ENCODE results near the gene PTPN1.
"Not testable (repeated sequence)": the region's sequence is repeated elsewhere in the genome, so short reads cannot be mapped to it uniquely, and the experiment has no call there.

Gene PTPN1

DNA sequence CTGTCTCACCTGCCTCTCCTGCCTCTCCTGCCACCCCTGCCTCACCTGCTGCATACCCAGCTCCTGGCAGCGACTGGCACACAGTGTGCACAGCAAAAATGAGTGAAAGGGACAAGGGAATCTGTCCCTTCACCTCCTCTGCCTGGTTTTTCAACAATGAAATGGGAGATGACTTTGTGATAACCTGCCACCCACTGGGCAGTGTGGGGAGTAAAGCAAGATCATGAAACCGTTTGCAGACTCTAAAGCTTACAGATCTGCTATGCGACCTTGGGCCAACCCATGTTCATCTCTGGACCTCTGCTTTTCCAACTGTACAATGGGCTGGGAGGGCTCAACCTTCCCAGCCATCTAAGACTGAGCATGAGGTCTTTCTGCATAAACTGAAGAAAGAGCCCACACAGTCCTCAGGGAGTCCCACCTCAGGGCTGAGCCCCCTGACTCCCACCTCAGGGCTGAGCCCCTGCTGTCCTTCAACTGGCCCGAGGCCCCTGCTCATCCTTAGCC, 100.1 kb downstream of the PTPN1 start:
- DNase-seq (ENCODE audit: low spot score): no peak

DNA sequence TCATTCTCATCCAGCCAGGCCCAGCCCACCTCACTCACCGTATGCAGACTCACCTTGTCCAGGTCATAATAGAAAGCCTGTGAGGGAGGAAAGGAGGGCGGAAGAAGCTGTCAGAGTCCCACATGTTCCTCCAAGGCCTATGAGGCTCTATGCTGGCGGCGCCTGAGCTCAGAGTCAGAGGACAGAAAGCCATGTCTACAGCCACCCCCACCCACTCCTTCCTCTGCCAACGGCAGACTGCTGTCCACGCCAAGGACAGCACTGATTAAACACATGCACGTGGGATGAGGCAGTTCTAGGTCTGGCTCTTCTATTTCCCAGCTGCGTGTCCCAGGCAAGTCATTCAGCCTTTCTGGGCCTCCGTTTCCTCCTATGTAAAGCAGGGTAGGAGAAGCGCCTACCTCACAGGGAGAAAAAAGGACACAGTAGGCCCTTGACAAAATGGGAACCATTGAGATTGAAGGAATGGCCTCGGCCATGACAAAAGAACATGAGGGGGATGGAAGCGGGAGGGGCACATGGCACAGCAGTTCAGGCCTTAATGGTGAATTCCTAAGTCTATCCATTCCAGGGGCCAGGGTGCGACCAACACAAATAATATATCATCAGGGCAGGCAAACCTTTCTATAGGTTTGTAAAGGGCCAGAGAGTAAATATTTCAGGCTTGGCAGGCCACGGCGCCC, 101.1 kb downstream of the PTPN1 start:
- no peak for DNase-seq (ENCODE audit: low spot score)

DNA sequence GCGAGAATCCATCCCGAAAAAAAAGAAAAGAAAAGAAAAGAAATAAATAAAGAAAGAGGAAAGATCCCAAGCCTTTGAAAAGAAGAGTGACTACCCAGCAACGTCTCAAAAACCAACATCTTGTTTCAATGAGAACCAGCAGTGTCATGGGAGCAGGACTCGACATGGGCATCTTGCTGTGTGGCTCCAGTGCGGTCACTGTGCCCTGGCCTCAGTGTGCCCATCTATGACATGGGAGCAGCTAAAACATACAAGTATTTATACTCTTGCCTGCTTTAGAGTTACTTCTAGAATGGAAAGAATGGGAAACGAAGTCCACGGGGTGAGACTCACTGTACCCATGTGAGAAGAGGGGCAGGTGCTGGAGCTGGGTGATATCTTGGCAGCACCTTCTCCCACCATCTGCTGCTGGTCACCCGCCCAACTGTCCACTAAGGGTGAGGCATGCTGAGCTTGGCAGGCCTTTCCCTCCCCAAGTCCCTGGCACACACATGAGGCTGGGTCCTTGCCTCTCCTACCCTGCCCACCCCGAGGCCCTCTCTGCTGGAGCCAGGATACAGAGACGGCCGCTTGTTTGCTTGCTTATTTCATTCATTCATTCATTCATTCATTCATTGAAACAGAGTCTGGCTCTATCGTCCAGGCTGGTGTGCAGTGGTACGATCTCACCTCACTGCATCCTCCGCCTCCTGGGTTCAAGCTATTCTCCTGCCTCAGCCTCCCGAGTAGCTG, 103.4 kb downstream of the PTPN1 start:
- no peak for DNase-seq (ENCODE audit: low spot score)

DNA sequence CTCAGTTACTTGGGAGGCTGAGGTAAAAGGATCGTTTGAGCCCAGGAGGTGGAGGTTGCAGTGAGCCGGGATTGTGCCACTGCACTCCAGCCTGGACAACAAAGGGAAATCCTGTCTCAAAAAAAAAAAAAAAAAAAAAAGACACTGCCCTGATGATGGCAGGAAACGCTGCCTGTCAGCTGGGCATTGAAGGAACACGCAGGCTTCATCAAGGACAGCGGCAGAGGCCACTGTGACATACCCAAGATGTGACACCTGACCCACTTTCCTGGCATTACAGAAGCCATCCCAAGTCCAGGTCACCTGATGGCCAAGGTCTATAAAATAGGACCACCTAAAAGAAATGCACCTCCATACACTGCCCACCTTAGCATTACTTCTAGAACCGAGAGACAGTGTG, 105.2 kb downstream of the PTPN1 start:
- DNase-seq (ENCODE audit: low spot score): no peak

DNA sequence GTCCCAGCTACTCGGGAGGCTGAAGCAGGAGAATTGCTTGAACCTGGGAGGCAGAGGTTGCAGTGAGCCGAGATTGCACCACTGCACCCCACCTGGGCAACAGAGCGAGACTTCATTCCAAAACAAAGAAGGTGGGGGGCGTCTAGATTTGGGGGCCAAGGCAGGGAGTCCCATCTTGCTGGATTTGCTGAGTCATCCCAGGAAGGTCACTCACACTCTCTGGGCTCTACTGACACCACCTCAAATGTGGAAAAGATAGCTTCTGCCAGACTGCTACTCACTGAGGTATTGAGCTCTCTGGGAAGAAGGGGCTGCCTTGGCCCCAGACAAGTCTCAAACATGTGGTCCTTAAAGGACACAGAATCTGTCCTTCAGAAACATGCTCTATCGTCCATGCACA, 106.8 kb downstream of the PTPN1 start:
- no peak for DNase-seq (ENCODE audit: low spot score)

DNA sequence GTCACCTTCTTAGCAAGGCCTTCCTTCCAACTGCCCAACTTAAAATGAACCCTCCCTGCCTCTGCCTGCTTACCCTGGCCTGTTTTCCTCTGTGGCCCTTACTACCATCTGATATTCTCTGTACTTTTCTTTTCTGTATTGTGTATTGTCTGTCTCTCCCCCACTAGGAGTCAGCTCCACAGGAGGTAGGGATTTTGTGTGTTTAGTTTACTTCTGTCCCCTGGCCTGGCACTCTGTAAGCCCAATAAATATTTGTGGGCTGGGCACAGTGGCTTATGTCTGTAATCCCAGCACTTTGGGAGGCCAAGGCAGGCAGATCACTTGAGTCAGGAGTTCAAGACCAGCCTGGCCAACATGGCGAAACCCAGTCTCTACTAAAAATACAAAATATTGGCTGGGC, 108.4 kb downstream of the PTPN1 start:
- DNase-seq (ENCODE audit: low spot score): no peak

DNA sequence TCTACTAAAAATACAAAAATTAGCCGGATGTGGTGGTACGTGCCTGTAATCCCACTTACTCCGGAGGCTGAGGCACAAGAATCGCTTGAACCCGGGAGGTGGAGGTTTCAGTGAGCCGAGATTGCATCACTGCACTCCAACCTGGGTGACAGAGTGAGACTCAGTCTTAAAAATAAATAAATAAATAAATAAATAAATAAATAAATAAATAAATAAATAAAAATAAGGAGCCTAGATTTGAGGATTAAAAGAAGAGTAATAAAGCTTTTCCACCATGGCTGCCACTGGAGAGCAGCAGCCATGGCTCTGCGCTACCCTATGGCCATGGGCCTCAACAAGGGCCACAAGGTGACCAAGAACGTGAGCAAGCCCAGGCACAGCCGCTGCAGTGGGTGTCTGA, 110.3 kb downstream of the PTPN1 start:
- DNase-seq (ENCODE audit: low spot score): not testable (repeated sequence)

DNA sequence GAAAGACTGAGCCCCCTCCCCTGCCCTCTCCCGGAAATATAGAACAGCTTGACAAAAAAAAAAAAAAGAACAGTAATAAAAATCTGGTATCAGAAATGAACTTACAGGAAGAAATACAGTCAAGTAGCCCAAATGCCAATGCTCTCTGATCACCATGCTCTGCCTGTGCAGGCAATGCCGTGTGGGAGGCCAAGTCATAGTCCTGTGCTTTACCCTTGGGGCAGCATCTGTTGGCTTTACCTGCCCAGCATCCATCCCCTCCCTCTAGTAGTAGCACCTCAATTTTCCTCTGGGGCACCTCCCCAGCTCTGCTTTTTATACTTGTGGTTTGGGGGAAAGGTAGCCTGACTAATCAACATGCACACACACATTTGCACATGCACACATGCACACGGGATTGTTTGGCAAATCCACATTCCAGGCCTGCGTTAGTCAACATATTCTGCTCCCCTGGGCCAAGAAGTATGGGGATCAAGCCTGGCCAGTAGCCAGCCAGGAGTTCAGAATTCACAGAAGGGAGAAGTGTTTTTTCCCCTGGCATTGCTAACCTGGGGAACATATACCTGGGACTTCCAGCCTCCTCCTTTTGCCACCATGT, 111.0 kb downstream of the PTPN1 start:
- no peak for DNase-seq (ENCODE audit: low spot score)

DNA sequence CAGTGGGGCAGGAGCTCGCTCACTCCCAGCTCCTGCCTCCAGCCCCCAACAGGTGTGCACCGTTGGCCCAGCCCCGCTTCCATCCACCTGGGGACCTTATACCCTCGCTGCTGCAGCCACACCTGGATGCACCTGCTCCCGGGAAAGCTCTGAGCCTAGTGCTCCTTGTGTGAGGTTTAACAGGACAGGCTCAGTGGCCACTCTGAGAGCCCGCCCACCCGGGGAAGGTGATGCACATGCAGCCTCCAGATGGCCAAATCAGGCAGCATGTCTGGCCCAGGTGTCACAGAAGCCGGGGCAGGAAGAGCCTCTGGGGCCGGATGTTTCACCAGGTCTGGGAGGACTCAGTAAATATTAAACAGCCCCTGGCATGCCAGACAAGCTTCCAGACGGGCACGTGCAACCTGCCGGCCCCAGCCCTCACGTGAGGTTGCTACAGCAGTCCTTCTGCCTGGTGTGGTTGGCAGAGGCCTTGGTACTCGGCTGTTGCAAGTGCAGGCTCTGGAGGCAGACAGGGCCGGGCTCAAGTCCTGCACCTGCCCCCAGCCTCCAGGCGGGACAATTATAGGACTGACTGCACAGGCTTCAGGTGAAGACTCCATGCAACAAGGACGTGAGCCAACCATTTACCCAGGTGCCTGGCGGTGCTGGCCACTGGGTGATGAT, 114.3 kb downstream of the PTPN1 start:
- DNase-seq (ENCODE audit: low spot score): peak; percentile 92

DNA sequence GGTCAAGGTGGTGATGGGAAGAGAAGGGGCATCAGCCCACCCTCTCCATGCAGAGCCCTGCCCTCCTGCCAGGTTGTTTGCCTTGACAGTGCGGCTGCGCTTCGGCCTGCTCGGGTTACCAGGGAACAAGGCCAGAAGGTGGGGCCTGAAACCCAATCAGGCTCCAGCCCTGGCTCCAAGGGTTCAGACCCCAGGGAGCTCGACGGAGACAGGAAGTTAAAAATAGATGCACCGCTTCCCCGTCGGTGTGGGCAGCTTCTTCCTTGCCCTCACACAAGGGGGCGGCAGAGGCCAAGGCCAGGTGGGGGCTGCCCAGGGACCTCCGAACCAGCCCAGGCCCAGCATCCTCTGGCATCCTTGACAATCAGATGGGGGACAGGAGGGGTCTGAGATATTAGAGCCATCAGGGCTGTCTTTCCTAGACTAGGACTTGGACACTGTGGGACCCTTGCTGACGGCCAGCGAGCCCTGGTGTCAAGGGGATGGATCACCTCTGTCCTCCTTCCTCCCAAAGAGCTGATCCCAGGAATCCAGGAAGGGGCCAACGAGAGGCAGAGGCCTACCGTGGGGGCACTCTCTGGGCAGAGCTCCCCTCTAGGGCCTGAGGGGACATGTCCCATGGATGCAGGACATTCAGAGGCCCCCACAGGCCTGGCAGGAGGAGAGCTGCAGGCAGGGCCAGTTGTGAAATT, 115.9 kb downstream of the PTPN1 start:
- peak; percentile 44 for DNase-seq (ENCODE audit: low spot score)

DNA sequence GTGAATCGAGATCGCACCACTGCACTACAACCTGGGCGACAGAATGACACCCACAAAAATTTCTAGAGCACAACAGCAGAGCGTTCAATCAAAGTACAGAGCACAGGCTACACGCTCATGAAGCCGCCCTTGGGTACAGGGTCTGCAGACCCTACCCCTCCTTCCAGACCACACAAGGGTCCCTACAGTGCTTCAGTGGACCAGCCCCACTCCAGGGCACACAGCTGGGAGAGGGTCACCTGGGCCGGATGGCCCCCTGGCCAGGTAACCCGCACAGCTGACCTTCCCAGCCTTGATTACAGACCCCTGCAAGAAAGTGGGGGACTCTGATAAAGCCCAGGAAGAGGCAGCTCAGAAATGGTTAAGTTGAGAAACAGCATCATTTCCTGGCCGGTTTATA, 117.6 kb downstream of the PTPN1 start:
- DNase-seq (ENCODE audit: low spot score): no peak

DNA sequence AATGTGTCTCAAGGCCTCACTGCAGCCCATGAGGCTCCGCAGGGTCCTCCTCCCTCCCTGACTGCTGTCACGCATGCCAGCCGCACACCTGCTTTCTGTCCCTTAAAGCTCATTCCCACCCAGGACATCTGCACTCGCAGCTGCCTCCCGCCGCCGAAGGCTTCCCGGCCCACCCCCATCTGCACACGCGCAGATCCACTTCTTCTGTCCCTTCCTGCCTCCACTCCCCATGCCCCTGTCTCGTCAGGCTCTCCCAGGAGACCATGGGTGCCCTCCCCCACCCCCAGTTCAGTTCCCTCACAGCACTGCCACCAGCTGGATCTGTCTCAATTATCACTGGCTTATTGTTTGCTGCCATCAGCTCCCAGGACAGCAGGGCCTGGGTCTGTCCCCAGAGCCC, 118.1 kb downstream of the PTPN1 start:
- DNase-seq (ENCODE audit: low spot score): no peak

DNA sequence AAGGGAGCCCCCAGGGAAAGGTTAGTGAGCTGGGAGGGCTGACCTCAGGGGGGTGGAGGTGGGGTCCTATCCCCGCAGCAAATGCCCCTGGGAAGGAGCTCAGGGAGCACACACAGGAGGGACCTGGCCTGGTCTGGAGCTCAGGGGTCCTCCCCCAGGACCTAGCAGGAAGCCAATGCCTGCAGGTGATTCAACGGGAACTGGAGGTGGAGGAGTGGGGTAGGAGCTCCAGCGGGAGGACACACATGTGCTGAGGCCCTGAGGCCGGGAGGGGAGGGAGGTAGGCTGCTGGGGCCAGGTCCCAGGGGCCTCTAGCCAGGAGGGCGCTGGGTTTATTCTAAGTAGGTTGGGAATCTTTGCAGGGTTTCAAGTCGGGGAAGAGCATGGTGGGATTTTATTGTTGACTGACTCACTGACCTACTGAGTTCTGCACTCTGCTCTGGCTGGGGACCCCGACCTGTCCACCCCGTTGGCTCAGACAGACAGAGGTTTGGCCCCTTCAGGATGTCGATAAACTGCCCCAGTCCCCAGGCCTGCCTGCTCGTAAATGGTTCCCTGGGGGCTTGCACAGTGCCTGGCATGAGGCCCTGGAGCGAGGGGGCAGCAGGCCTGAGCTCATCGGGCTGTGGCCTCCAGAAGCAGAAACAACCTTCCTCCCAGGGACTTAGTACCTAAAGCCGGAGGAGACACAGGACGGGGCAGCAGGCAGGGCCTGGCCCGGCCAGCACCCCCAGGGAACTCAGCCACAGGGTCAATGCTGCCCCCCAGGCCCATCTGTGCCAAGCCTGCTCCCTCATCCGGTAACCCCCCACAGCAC, 118.9 kb downstream of the PTPN1 start:
- no peak for DNase-seq (ENCODE audit: low spot score)

DNA sequence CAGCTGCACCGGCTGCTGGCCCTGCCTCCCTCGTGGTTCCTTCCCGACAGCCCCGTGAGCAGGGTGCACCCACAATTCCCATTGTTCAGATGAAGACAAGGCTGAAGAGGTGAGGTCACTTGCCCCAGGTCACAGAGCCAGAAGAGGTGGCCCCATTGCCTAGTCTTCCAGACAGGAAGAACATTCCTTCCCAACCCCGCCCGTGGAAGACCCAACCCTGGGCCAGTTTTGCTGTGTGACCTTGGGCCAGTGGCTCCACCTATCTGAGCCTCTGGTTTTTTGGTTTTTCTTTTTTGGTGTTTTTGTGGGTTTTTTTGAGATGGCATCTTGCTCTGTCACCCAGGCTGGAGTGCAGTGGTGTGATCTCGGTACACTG, 119.5 kb downstream of the PTPN1 start:
- DNase-seq (ENCODE audit: low spot score): no peak

DNA sequence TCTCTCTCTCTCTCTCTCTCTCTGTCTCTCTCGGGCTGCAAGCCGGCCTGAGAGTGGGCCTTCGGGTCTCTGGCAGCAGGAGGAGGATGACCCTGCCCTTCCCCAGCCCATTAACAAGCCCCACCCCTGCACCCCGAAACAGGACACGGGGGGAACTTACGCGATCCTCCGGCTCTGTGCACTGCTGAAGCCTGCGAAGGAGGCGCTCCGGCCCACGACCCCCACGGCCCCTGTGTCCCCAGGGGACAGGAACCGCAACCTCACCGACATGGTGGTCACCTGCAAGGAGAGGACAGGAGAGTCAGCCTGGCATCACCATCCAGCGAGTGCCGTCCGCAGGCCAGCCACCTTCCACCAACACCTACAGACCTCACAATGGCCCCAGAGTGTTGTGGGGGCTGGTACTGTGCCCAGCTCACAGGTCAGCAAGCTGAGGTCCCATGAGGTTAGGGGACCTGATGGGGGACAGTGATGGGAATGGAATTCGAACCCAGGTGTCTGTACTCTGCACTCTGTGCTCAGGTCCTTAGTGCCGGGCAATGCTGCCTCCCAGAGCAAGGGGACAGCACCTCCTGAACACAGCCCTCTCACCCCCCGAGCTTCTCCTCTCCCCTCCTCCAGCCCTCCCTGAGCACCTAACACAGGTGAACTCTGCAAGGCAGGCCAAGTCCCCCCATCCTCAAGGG, 120.5 kb downstream of the PTPN1 start:
- no peak for DNase-seq (ENCODE audit: low spot score)

DNA sequence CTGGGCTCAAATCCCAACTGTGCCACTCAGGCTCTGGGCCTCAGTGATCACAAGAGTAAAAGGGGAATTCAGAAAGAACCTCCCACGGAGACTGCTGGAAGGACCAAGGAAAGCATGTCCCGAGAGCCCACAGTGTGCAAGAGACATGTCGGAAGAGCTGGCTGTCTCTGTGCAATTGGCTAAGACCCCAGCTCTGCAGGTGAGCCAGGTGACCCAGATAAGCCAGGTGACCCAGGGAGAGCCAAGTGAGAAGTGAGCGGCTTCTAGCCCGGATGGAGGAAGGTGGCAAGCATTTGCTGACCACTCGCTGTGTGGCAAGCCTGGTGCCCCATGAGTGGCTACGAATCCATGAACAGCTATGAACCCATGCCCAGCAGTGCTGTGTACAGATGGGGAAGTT, 122.1 kb downstream of the PTPN1 start:
- no peak for DNase-seq (ENCODE audit: low spot score)

DNA sequence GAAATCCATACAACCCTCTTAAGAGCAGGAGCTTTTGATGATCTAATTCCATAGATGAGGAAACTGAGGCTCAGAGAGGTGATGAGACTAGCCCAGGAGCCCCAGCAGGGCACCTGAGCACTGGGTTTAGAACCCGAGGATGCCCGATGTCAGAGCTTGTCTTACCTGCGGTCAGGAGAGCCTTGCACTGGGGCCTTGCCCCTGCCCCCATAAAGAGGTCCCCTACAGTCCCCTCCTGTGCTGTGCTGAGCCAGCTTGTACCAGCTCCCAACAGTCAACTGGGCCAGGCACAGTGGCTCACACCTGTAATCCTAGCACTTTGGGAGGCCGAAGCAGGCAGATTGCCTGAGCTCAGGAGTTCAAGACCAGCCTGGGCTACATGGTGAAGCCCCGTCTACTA, 122.5 kb downstream of the PTPN1 start:
- no peak for DNase-seq (ENCODE audit: low spot score)

DNA sequence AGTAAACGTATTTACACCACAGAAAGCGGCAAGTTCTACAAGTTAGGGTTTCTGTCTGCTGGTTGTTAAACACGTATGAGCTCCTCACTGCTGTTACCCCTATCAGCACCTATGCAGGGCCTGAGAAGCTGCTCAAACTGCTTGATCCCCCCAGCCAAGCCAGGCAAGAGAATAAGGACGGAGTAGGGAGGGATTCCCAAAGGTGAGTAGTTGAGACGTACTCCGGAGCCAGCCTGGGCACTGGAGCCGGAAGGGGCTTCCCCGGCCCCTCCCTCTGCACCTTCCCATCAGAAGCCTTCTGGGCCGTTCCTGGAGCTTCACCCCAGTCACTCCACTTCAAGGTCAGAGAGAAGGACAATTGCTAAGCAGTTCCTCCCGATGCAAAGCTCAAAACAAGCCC, 123.2 kb downstream of the PTPN1 start:
- no peak for DNase-seq (ENCODE audit: low spot score)

DNA sequence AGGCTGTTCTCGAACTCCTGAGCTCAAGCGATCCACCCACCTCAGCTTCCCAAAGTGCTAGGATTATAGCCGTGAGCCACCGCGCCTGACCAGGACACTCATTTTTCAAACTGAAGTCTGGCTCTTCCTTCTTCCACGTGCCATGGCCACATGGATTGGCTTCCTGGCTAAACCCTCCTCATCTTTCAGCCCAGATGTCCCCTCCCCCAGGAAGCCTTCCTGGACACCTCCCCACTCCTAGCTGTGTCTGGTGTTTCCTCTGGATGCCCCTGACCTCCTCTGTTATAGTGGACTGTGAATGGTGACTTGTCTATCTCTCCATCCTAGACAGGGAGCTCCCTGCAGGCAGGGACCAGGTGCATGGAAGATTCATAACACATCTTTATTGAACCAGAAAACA, 124.0 kb downstream of the PTPN1 start:
- DNase-seq (ENCODE audit: low spot score): no peak

All from kidney tubule cell (primary cell).